Neuronal stem cell (in vitro differentiated cells): Measurements from ENCODE around the gene TCL1B.

Source experiments
- DNase-seq: peaks from one replicate; pipeline ENCODE4 v3.0.0-alpha.2; 2013; ENCODE audit warnings: low spot score
- H2AFZ ChIP-seq: one replicate; pipeline ENCODE4 v1.6.1; 2013; ENCODE audit warnings: mild to moderate bottlenecking, low read length, inconsistent platforms
- H2AK5ac ChIP-seq: 2 replicates; pipeline ENCODE4 v1.6.1; 2013; ENCODE audit warnings: low read depth, mild to moderate bottlenecking, inconsistent platforms, low read length, moderate library complexity, mixed read lengths
- H2BK120ac ChIP-seq: 2 replicates; pipeline ENCODE4 v1.6.1; 2013; ENCODE audit warnings: low read depth, mild to moderate bottlenecking, inconsistent platforms, low read length, moderate library complexity, mixed read lengths
- H2BK12ac ChIP-seq: one replicate; pipeline ENCODE4 v1.6.1; 2013; ENCODE audit warnings: low read length, inconsistent platforms
- H2BK15ac ChIP-seq: 2 replicates; pipeline ENCODE4 v1.6.1; 2013; ENCODE audit warnings: mild to moderate bottlenecking, low read length, inconsistent platforms, mixed read lengths
- H2BK5ac ChIP-seq: one replicate; pipeline ENCODE4 v1.6.1; 2013; ENCODE audit warnings: inconsistent platforms, mild to moderate bottlenecking, low read length, moderate library complexity
- H3K14ac ChIP-seq: one replicate; pipeline ENCODE4 v1.6.1; 2013; ENCODE audit warnings: low read length, inconsistent platforms
- H3K18ac ChIP-seq: 2 replicates; pipeline ENCODE4 v1.6.1; 2013; ENCODE audit warnings: low read length, inconsistent platforms
- H3K23ac ChIP-seq: 2 replicates; pipeline ENCODE4 v1.6.1; 2013; ENCODE audit warnings: low read depth, mild to moderate bottlenecking, mixed read lengths, low read length, inconsistent platforms; ENCODE audit not compliant: poor library complexity
- H3K27ac ChIP-seq: replicated peaks from 3 replicates; pipeline ENCODE4 v1.5.1; 2013; ENCODE audit warnings: low read length, inconsistent platforms
- H3K27me3 ChIP-seq, 3 experiments: 2 replicates each; pipeline ENCODE4 v1.6.1; 2013; ENCODE audit warnings: low read length in 3 of 3, mild to moderate bottlenecking in 2 of 3, inconsistent platforms in 1 of 3, low read depth in 1 of 3, mixed read lengths in 1 of 3, moderate library complexity in 1 of 3; ENCODE audit not compliant: control insufficient read depth in 3 of 3, insufficient read depth in 3 of 3
- H3K36me3 ChIP-seq, 2 donors: replicated peaks in 1 of 2; 2 replicates each; pipeline ENCODE4 v1.6.1; 2013; ENCODE audit warnings: low read length in 2 of 2; ENCODE audit not compliant: control insufficient read depth in 2 of 2, insufficient read depth in 2 of 2
- H3K4ac ChIP-seq: 2 replicates; pipeline ENCODE4 v1.6.1; 2013; ENCODE audit warnings: inconsistent platforms, mild to moderate bottlenecking, low read length, moderate library complexity
- H3K4me1 ChIP-seq, 2 donors: 1 replicate in 1 of 2; 2 replicates in 1 of 2; pipeline ENCODE4 v1.6.1; 2013; ENCODE audit warnings: low read length in 2 of 2, low read depth in 1 of 2; ENCODE audit not compliant: control insufficient read depth in 2 of 2, insufficient read depth in 1 of 2
- H3K4me2 ChIP-seq: one replicate; pipeline ENCODE4 v1.6.1; 2013; ENCODE audit warnings: mild to moderate bottlenecking, low read length, inconsistent platforms; ENCODE audit not compliant: insufficient read depth, poor library complexity, severe bottlenecking
- H3K4me3 ChIP-seq, 2 donors: 2 replicates each; pipeline ENCODE4 v1.5.1; 2013; ENCODE audit warnings: low read length in 2 of 2, mild to moderate bottlenecking in 2 of 2, inconsistent platforms in 1 of 2, moderate library complexity in 1 of 2
- H3K79me1 ChIP-seq: one replicate; pipeline ENCODE4 v1.6.1; 2013; ENCODE audit warnings: low read depth, mild to moderate bottlenecking, inconsistent platforms, low read length, moderate library complexity
- H3K9ac ChIP-seq: one replicate; pipeline ENCODE4 v1.6.1; 2013; ENCODE audit warnings: mild to moderate bottlenecking, low read depth, low read length, inconsistent platforms; ENCODE audit not compliant: poor library complexity
- H3K9me3 ChIP-seq, 2 donors: replicated peaks in 1 of 2; 2 replicates each; pipeline versions ENCODE3 to v1.6.1; 2013; ENCODE audit warnings: low read length in 2 of 2, mild to moderate bottlenecking in 2 of 2, inconsistent platforms in 1 of 2, low read depth in 1 of 2, mixed read lengths in 1 of 2, moderate library complexity in 1 of 2; ENCODE audit not compliant: control insufficient read depth in 2 of 2, insufficient read depth in 1 of 2
- H4K8ac ChIP-seq: one replicate; pipeline ENCODE4 v1.6.1; 2013; ENCODE audit warnings: low read depth, mild to moderate bottlenecking, inconsistent platforms, low read length, moderate library complexity
- H4K91ac ChIP-seq: one replicate; pipeline ENCODE4 v1.6.1; 2013; ENCODE audit warnings: low read length, low read depth, mild to moderate bottlenecking, inconsistent platforms; ENCODE audit not compliant: poor library complexity
- WGBS, 2 donors: extraction: QIAGEN DNeasy Blood & Tissue Kit; methylation state at CpG; one replicate each; pipeline ENCODE4 v1.1.7; 2013; ENCODE audit warnings: missing lambda C conversion rate in 2 of 2, mixed read lengths in 1 of 2; ENCODE audit not compliant: insufficient read length in 2 of 2, insufficient replicate concordance in 1 of 2; ENCODE audit errors: extremely low coverage in 2 of 2; 5-methylcytosine and 5-hydroxymethylcytosine counted together

The TCL1B gene

DNA sequence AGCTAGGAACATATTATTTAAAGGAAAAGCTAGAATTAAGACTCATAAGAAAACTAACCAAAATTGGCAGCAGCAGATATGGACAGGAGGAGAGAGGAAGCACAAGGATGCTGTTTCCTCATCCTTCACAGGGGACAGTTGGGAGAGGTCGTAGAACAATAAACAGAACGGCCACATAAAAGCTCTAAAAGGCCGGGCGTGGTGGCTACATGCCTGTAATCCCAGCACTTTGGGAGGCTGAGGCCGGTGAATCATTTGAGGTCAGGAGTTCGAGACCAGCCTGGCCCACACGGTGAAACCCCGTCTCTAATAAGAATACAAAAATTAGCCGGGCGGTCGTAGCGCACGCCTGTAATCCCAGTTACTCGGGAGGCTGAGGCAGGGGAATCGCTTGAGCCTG, 10.5 kb downstream of the TCL1B start:
- Histone ChIP-seq H2AK5ac (no peak overlapping the region), H3K4me2 (no peak overlapping the region), H2BK120ac (no peak overlapping the region), H3K4ac (no peak overlapping the region), H3K9me3 (no peaks in the 10 kb centered on the region), H3K14ac (no peak overlapping the region), H4K8ac (no peak overlapping the region), H3K18ac (no peak overlapping the region), H3K27ac (no peak overlapping the region), H2BK15ac (no peak overlapping the region), H4K91ac (no peak overlapping the region), H3K4me3 (no peak overlapping the region), H3K27me3 (peaks cover 0 to 6% (median 0%) of the 10 kb centered on the region in 3 experiments), H3K79me1 (peaks cover 2% of the 10 kb centered on the region), H3K9ac (no peak overlapping the region), H2BK5ac (no peak overlapping the region), H3K36me3 (no peaks in the 10 kb centered on the region), H2BK12ac (no peak overlapping the region), H3K23ac (no peak overlapping the region), H2AFZ (no peak overlapping the region), H3K4me1 (peaks cover 0 to 3% of the 10 kb centered on the region in 2 donors)
- DNase-seq, result no peak
- no CpG with 5 or more reads among the region's 15 CpGs for WGBS, 2 donors

DNA sequence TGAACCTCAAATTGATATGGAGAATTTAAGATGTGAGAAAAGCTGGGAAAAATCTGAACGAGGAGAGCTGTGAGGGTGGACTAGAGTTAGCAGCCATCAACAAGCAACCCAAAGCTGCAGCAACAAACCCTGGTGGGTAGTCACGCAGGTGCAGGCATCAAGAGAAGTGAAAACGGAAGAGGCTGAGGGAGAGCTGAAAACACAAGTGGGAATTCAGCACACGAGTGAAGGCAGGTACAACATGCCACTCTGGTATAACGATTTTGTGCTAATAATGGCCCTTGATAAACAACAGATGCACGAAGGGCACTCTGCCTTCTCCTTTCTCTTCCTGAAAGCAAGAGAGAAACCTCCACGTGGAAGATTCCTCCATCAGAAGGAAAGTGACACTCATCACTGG, 11.5 kb downstream of the TCL1B start:
- Histone ChIP-seq H3K79me1 (no peaks in the 10 kb centered on the region), H4K8ac (no peak overlapping the region), H2BK5ac (no peak overlapping the region), H3K14ac (no peak overlapping the region), H3K4ac (no peak overlapping the region), H3K27me3 (peaks cover 0 to 5% (median 0%) of the 10 kb centered on the region in 3 experiments), H2AK5ac (no peak overlapping the region), H4K91ac (no peak overlapping the region), H3K18ac (no peak overlapping the region), H3K9ac (no peak overlapping the region), H3K36me3 (no peaks in the 10 kb centered on the region), H2BK120ac (no peak overlapping the region), H2AFZ (no peak overlapping the region), H3K9me3 (no peaks in the 10 kb centered on the region), H3K27ac (no peak overlapping the region), H3K23ac (no peak overlapping the region), H3K4me2 (no peak overlapping the region), H2BK15ac (no peak overlapping the region), H3K4me3 (no peak overlapping the region), H2BK12ac (no peak overlapping the region), H3K4me1 (peaks cover 0 to 2% of the 10 kb centered on the region in 2 donors)
- no peak for DNase-seq
- no CpG with 5 or more reads among the region's 7 CpGs for WGBS, 2 donors

DNA sequence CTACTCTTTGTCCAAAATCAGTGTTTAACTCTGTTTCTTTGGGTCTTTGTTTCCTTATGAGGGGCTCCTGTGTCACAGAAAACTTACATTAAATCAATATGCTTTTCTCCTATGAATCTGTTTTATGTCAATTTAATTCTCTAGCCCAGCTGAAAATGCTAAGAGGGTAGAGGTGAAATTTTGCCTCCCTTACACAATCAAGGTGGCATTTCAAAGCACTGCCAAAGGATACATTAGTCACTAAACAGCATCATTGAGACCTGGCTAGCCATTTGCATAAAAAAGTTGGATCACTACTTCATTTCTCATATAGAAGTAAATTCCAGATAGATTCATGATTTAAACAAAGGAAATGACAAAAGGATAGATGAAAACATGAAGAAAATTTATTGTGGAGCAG, 12.1 kb downstream of the TCL1B start:
- Histone ChIP-seq H3K4me3 (no peak overlapping the region), H3K27ac (no peak overlapping the region)

DNA sequence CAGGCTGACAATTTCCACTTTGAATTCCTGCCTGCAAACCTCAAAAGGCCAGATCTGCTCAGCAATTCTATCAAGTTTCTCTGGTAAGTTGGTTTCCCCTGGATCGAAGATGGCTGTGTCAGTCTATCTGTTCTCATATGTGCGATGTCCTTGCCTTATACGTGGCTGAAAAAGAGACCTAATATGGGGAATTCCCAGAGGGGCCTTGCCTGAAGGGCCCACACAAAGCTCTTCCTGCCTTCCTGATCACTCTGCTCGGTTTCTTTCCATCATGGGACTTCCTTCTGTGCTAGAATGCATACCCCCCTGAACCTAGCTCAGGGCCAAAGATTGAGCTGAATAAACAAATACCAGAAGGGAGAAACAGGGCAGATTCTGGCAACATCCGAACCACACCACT, 13.2 kb downstream of the TCL1B start:
- no CpG with 5 or more reads among the region's 5 CpGs for WGBS, 2 donors
- Histone ChIP-seq H3K9me3 (no peaks in the 10 kb centered on the region), H2BK120ac (no peak overlapping the region), H3K27me3 (peaks cover 0 to 2% (median 0%) of the 10 kb centered on the region in 3 experiments), H3K4me2 (no peak overlapping the region), H3K18ac (no peak overlapping the region), H4K8ac (no peak overlapping the region), H3K27ac (no peak overlapping the region), H3K4ac (no peak overlapping the region), H3K14ac (no peak overlapping the region), H2BK5ac (no peak overlapping the region), H3K36me3 (no peaks in the 10 kb centered on the region), H3K79me1 (no peaks in the 10 kb centered on the region), H3K4me1 (no peaks in the 10 kb centered on the region), H2AK5ac (no peak overlapping the region), H2AFZ (no peak overlapping the region), H3K4me3 (no peak overlapping the region), H3K9ac (no peak overlapping the region), H2BK12ac (no peak overlapping the region), H3K23ac (no peak overlapping the region), H4K91ac (no peak overlapping the region), H2BK15ac (no peak overlapping the region)
- DNase-seq, result no peak

More for the DNA sequence above, 12.1 kb downstream of the TCL1B start:
- Histone ChIP-seq H3K36me3 (no peaks in the 10 kb centered on the region), H3K79me1 (no peaks in the 10 kb centered on the region), H4K8ac (no peak overlapping the region), H2BK12ac (no peak overlapping the region), H4K91ac (no peak overlapping the region), H2BK15ac (no peak overlapping the region), H2BK120ac (no peak overlapping the region), H3K9me3 (no peaks in the 10 kb centered on the region), H3K18ac (no peak overlapping the region), H3K4me1 (no peaks in the 10 kb centered on the region), H3K27me3 (peaks cover 0 to 2% (median 0%) of the 10 kb centered on the region in 3 experiments), H3K4ac (no peak overlapping the region), H2AFZ (no peak overlapping the region), H3K23ac (no peak overlapping the region), H2AK5ac (no peak overlapping the region), H3K14ac (no peak overlapping the region), H2BK5ac (no peak overlapping the region), H3K4me2 (no peak overlapping the region), H3K9ac (no peak overlapping the region)
- no peak for DNase-seq
